B cell (primary cell): Measurements from ENCODE around the gene ATAD1. TPM values are rescaled to one million over a fixed set of nuclear protein-coding genes. Genes with fewer than 3 reads are reported as not detected.

Experiments used
- ATAC-seq: fragments of 200-7000 bp; cut with Tn5 transposase; one replicate; pipeline ENCODE4 v1.10.0; 2021; ENCODE audit warnings: low read depth, mild to moderate bottlenecking, moderate number of reproducible peaks, moderate library complexity
- CTCF ChIA-PET: fragments of 350-600 bp; sonication (Branson Sonifier 250); formaldehyde crosslinking; loops from one replicate; lab custom pipeline; 2021; ENCODE audit warnings: antibody characterized with exemption, inconsistent platforms; lab: Charles Lee
- POLR2A ChIA-PET: fragments of 350-600 bp; sonication (Branson Sonifier 250); formaldehyde crosslinking; loops from one replicate; lab custom pipeline; 2021; ENCODE audit warnings: antibody characterized with exemption; lab: Charles Lee
- DNase-seq: peaks from one replicate; pipeline ENCODE4 v3.0.0; 2013
- H2AFZ ChIP-seq: 2 replicates; pipeline ENCODE4 v1.6.1; 2012; ENCODE audit warnings: mild to moderate bottlenecking, low read depth, low read length; ENCODE audit not compliant: insufficient read depth, poor library complexity, severe bottlenecking
- H3K27ac ChIP-seq, 2 donors: 1 replicate in 1 of 2; 2 replicates in 1 of 2; pipeline ENCODE4 v1.5.1; 2012 to 2013; ENCODE audit warnings: low read length in 2 of 2, mild to moderate bottlenecking in 2 of 2, moderate library complexity in 1 of 2
- H3K27me3 ChIP-seq, 4 experiments: fragments of 200-600 bp in 1 of 4; sonication (generic) in 1 of 4; replicated peaks in 1 of 4; 1 replicate in 2 of 4; 2 replicates in 2 of 4; pipeline versions ENCODE4 v1.6.1 to v1.7.0; 2013 to 2016; ENCODE audit warnings: low read length in 3 of 4, mild to moderate bottlenecking in 2 of 4, mixed read lengths in 1 of 4, moderate library complexity in 1 of 4; ENCODE audit not compliant: insufficient read depth in 4 of 4, control insufficient read depth in 3 of 4; ENCODE audit errors: control extremely low read depth in 1 of 4
- H3K36me3 ChIP-seq, 2 experiments: replicated peaks in 1 of 2; 1 replicate in 1 of 2; 2 replicates in 1 of 2; pipeline versions ENCODE4 v1.6.1 to v1.7.1; 2013; ENCODE audit warnings: low read length in 1 of 2; ENCODE audit not compliant: insufficient read depth in 2 of 2, control insufficient read depth in 1 of 2; ENCODE audit errors: control extremely low read depth in 1 of 2, extremely low read depth in 1 of 2
- H3K4me1 ChIP-seq, 2 donors: fragments of 200-600 bp in 1 of 2; sonication (generic) in 1 of 2; 1 replicate in 1 of 2; 2 replicates in 1 of 2; pipeline versions ENCODE4 v1.5.1 to v1.6.1; 2013 to 2017; ENCODE audit warnings: low read length in 2 of 2; ENCODE audit not compliant: control insufficient read depth in 2 of 2, insufficient read depth in 2 of 2
- H3K4me2 ChIP-seq: replicated peaks from 2 replicates; pipeline ENCODE3; 2012; ENCODE audit warnings: mild to moderate bottlenecking, low read depth, low read length; ENCODE audit not compliant: poor library complexity, severe bottlenecking
- H3K4me3 ChIP-seq, 5 experiments: fragments of 200-600 bp in 1 of 5; sonication (generic) in 1 of 5; 1 replicate in 3 of 5; 2 replicates in 2 of 5; pipeline versions ENCODE4 v1.5.1 to v1.7.0; 2011 to 2016; ENCODE audit warnings: low read length in 4 of 5, mild to moderate bottlenecking in 4 of 5, low read depth in 2 of 5, control low read depth in 1 of 5, moderate library complexity in 1 of 5; ENCODE audit not compliant: insufficient read depth in 1 of 5; ENCODE audit errors: control extremely low read depth in 1 of 5, extremely low read depth in 1 of 5
- H3K79me2 ChIP-seq: fragments of 200-600 bp; sonication (generic); one replicate; pipeline ENCODE4 v1.6.0; 2016; ENCODE audit warnings: low read length; ENCODE audit not compliant: control insufficient read depth, insufficient read depth
- H3K9ac ChIP-seq: fragments of 200-600 bp; sonication (generic); 2 replicates; pipeline ENCODE4 v1.6.1; 2017; ENCODE audit warnings: mild to moderate bottlenecking, low read length, moderate library complexity
- H3K9me3 ChIP-seq, 3 donors: one replicate each; pipeline versions ENCODE4 v1.6.1 to v1.7.1; 2013; ENCODE audit warnings: low read length in 2 of 3; ENCODE audit not compliant: control insufficient read depth in 2 of 3, insufficient read depth in 1 of 3; ENCODE audit errors: control extremely low read depth in 1 of 3
- H4K20me1 ChIP-seq: 2 replicates; pipeline ENCODE4 v1.6.0; 2012; ENCODE audit warnings: mild to moderate bottlenecking, low read length; ENCODE audit not compliant: insufficient read depth, control insufficient read depth, poor library complexity, severe bottlenecking
- H3K27ac Mint-ChIP-seq: one replicate; pipeline ENCODE4 v1.8.0; 2021; ENCODE audit warnings: mixed read lengths
- H3K27me3 Mint-ChIP-seq: one replicate; pipeline ENCODE4 v1.8.0; 2021; ENCODE audit warnings: mixed read lengths
- H3K4me1 Mint-ChIP-seq: one replicate; pipeline ENCODE4 v1.8.0; 2021; ENCODE audit warnings: mixed read lengths
- H3K4me3 Mint-ChIP-seq: one replicate; pipeline ENCODE4 v1.8.0; 2021; ENCODE audit warnings: mixed read lengths
- H3K9me3 Mint-ChIP-seq: one replicate; pipeline ENCODE4 v1.8.0; 2022; ENCODE audit warnings: mixed read lengths; ENCODE audit not compliant: insufficient read depth
- WGBS: methylation state at CpG from one replicate; pipeline ENCODE4 v1.1.5; 2013; ENCODE audit warnings: missing lambda C conversion rate; ENCODE audit not compliant: insufficient coverage; 5-methylcytosine and 5-hydroxymethylcytosine counted together
- intact Hi-C: fragments of 100-400 bp; cut with micrococcal nuclease; formaldehyde crosslinking; loops from one replicate; pipeline ENCODE4 v1.10.0; 2022
- polyA plus RNA-seq: library from polyadenylated mRNA; depleted of rRNA; stranded (reverse); fragments of >200 nt; gene quantifications from 2 replicates; pipeline ENCODE4 v1.2.3, GENCODE V29; 2012
- total RNA-seq, 2 donors: library from RNA; stranded (reverse); fragments of 120-200 nt in 1 of 2; gene quantifications; 1 replicate in 1 of 2; 2 replicates in 1 of 2; pipeline versions ENCODE4 v1.2.3 to v1.2.4, GENCODE V29; 2013 to 2022
- TF ChIP-seq, protein P1 (sequence below): fragments of 200-600 bp; IDR thresholded peaks from one replicate; pipeline ENCODE4 v1.8.0; 2022; ENCODE audit warnings: antibody characterized with exemption, mild to moderate bottlenecking

ATAD1 gene
- total and polyA plus RNA-seq, 2 donors (not counting 1 experiment from before 2014, with no cell fraction given): 6.1 to 44.9 TPM

DNA sequence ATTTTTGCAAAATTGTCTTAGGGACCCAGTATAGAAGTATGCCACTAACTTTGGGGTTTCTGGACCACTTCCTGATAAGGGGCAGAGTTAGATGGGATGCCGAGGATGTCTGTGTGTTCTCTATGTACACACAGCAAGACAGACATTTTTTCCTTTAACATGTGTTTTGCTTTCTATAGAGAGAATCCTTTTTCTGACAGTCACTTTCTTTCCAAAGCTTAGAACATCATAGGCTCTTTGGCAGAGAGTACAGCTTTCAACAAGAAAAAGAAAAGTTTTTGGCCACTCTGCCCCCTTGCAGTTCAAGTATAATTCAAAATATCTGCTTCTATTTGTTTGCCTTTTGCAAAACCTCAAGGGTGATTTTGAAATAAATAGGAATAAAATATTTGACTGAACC is 114.3 kb downstream of the ATAD1 start:
- H3K27ac Mint-ChIP-seq: no peak overlapping the region
- no peaks in the 10 kb centered on the region for H3K36me3 ChIP-seq
- H3K27me3 ChIP-seq: no peaks in the 10 kb centered on the region
- no peaks in the 10 kb centered on the region for H3K9me3 Mint-ChIP-seq
- no CpG with 5 or more reads among the region's 1 CpG for WGBS
- no peaks in the 10 kb centered on the region for H3K79me2 ChIP-seq
- no peaks in the 10 kb centered on the region for H3K4me1 Mint-ChIP-seq
- ATAC-seq (no peak), DNase-seq (no peak)
- no peak overlapping the region for H3K4me3 Mint-ChIP-seq
- H3K4me1 ChIP-seq: no peaks in the 10 kb centered on the region
- H3K4me2 ChIP-seq: no peak overlapping the region
- no peak overlapping the region for H3K9ac ChIP-seq
- H3K9me3 ChIP-seq: no peaks in the 10 kb centered on the region
- intact Hi-C loops: no loop called here
- POLR2A ChIA-PET: no interaction called here
- TF ChIP-seq, protein P1, sequence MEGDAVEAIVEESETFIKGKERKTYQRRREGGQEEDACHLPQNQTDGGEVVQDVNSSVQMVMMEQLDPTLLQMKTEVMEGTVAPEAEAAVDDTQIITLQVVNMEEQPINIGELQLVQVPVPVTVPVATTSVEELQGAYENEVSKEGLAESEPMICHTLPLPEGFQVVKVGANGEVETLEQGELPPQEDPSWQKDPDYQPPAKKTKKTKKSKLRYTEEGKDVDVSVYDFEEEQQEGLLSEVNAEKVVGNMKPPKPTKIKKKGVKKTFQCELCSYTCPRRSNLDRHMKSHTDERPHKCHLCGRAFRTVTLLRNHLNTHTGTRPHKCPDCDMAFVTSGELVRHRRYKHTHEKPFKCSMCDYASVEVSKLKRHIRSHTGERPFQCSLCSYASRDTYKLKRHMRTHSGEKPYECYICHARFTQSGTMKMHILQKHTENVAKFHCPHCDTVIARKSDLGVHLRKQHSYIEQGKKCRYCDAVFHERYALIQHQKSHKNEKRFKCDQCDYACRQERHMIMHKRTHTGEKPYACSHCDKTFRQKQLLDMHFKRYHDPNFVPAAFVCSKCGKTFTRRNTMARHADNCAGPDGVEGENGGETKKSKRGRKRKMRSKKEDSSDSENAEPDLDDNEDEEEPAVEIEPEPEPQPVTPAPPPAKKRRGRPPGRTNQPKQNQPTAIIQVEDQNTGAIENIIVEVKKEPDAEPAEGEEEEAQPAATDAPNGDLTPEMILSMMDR: no peak
- no peak overlapping the region for H3K27ac ChIP-seq
- no peak overlapping the region for H2AFZ ChIP-seq
- peaks cover 3% of the 10 kb centered on the region for H3K27me3 Mint-ChIP-seq
- no peaks in the 10 kb centered on the region for H4K20me1 ChIP-seq
- no peak overlapping the region for H3K4me3 ChIP-seq
- CTCF ChIA-PET: no interaction called here

DNA sequence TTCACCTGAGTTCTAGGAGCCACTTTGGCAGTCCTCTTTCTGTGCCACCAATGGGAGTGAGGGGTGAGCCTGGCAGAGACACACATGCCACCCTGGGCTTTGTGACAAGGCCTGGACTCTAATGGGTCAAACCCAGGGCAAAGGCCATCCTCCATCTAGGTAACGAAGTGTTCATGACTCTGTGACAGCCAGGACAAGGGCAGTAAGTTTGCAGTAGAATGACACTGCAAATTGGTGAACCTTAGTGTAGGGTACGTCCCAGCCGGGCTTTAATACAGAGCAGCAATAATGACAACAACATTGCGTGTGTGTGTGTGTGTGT is 115.1 kb downstream of the ATAD1 start:
- Histone ChIP-seq H3K27me3 (no peaks in the 10 kb centered on the region), H4K20me1 (no peaks in the 10 kb centered on the region), H3K4me2 (no peak overlapping the region), H3K79me2 (no peaks in the 10 kb centered on the region), H3K36me3 (no peaks in the 10 kb centered on the region), H3K4me1 (no peaks in the 10 kb centered on the region), H2AFZ (no peak overlapping the region), H3K9ac (no peak overlapping the region), H3K4me3 (no peak overlapping the region), H3K9me3 (no peaks in the 10 kb centered on the region), H3K27ac (no peak overlapping the region)
- ATAC-seq (no peak), DNase-seq (no peak)
- Mint-ChIP-seq H3K27ac (no peak overlapping the region), H3K4me1 (no peaks in the 10 kb centered on the region), H3K4me3 (no peak overlapping the region), H3K27me3 (peaks cover 5% of the 10 kb centered on the region), H3K9me3 (no peaks in the 10 kb centered on the region)
- intact Hi-C loops: no loop called here
- TF ChIP-seq, protein P1: no peak
- POLR2A ChIA-PET: no interaction called here
- CTCF ChIA-PET: no interaction called here
- 79% methylated on average over 2 of the region's 4 CpGs for WGBS
